Measurements from ENCODE around the gene GLI3. TPM values are rescaled to one million over a fixed set of nuclear protein-coding genes. Genes with fewer than 3 reads are reported as not detected.

The GLI3 gene
- polyA plus RNA-seq, 1 of the 3 experiments (the other 2 are of a cell fraction) = 0.08 TPM

- no peak for TF ChIP-seq CHD2 (IDR thresholded peaks at IDR 0.05; ENCODE audit: low read length, partially characterized antibody)
- no peak for TF ChIP-seq USF2 (IDR thresholded peaks at IDR 0.05; ENCODE audit: borderline replicate concordance, low read depth, low read length)
These were observed 293.9 kb downstream of the GLI3 start (continued) for GRCh38 chr7:41943094-41943577.

GRCh38 chr7:41942468-41943093 is 294.4 kb downstream of the GLI3 start:
- Histone ChIP-seq H3K36me3 (replicated peaks in 1 of 2; ENCODE audit: control insufficient read depth in 1 of 2, insufficient read depth in 2 of 2, low read length in 1 of 2) (no peaks in the 10 kb centered on the region), H3K79me2 (ENCODE audit: insufficient read depth) (no peaks in the 10 kb centered on the region), H3K27ac (ENCODE audit: low read depth in 2 of 2, low read length in 1 of 2) (no peak overlapping the region; a peak in 1 of 4 replicates), H3K9me3 (no peaks in the 10 kb centered on the region), H3K4me3 (ENCODE audit: low read depth in 2 of 2, low read length in 1 of 2) (peak overlapping the region; percentile 34 to 43), H4K20me1 (ENCODE audit: insufficient read depth) (no peaks in the 10 kb centered on the region), H3K9me2 (no peaks in the 10 kb centered on the region), H3K27me3 (ENCODE audit: insufficient read depth) (no peaks in the 10 kb centered on the region), H3K4me2 (peak overlapping the region; percentile 72), H3K4me1 (ENCODE audit: control insufficient read depth in 1 of 2, insufficient read depth in 2 of 2, low read depth in 1 of 2, low read length in 1 of 2) (peaks cover 0 to 3% of the 10 kb centered on the region in 2 experiments; a peak in 1 of 4 replicates), H3K9ac (no peak overlapping the region), H2AFZ (ENCODE audit: low read depth) (peak overlapping the region; percentile 68), H3F3A (replicated peaks; ENCODE audit: insufficient read depth) (no peaks in the 10 kb centered on the region)
- CTCF ChIA-PET = interaction anchor here (0.6 to 5.0 kb wide), 37 partner anchors 9 to 1710 kb away, joined by 3 to 83 read pairs (median 5); partner anchors contain the start of genes MRPL32 and PSMA2
- POLR2A ChIA-PET = no interaction called here
- no peak for TF ChIP-seq RXRA (IDR thresholded peaks at IDR 0.05; ENCODE audit: borderline replicate concordance, low read depth)
- TF ChIP-seq ZBTB33 (IDR thresholded peaks at IDR 0.05; ENCODE audit: borderline replicate concordance, low read depth) = no peak
- no peak for TF ChIP-seq FOXJ3 (CRISPR knock-in tag; IDR thresholded peaks at IDR 0.05)
- no peak for TF ChIP-seq FOSL2 (IDR thresholded peaks at IDR 0.05; ENCODE audit: borderline replicate concordance, low read depth)
- no peak for TF ChIP-seq MEF2A (IDR thresholded peaks at IDR 0.05; ENCODE audit: borderline replicate concordance, low read depth)
- TF ChIP-seq NFIC (IDR thresholded peaks at IDR 0.05; ENCODE audit: borderline replicate concordance) = peak; percentile 38; the same call in 1 of the 2 replicates
- no peak for TF ChIP-seq IRF3 (IDR thresholded peaks at IDR 0.05; ENCODE audit: low read depth, low read length)
- TF ChIP-seq TAF1 (IDR thresholded peaks at IDR 0.05; ENCODE audit: borderline replicate concordance, low read depth, low read length) = no peak
- no peak for TF ChIP-seq TEAD4 (IDR thresholded peaks at IDR 0.05; ENCODE audit: borderline replicate concordance, insufficient read depth)
- TF ChIP-seq RAD21 (IDR thresholded peaks at IDR 0.05; ENCODE audit: low read length) = no peak
- TF ChIP-seq CHD2 (IDR thresholded peaks at IDR 0.05; ENCODE audit: low read length, partially characterized antibody) = no peak
- TF ChIP-seq MXI1 (IDR thresholded peaks at IDR 0.05; ENCODE audit: low read depth, low read length) = no peak
- TF ChIP-seq YY1 (IDR thresholded peaks at IDR 0.05; ENCODE audit: low read depth) = no peak
- peak; percentile 11; the same call in 1 of the 2 replicates for TF ChIP-seq SIN3A (IDR thresholded peaks at IDR 0.05; ENCODE audit: borderline replicate concordance, low read depth, low read length)
- no peak for TF ChIP-seq RCOR1 (IDR thresholded peaks at IDR 0.05; ENCODE audit: low read length)
- TF ChIP-seq JUND (IDR thresholded peaks at IDR 0.05) = no peak
- WGBS (ENCODE audit: low lambda C conversion rate) = 16% methylated on average over 23 of the region's 23 CpGs
- DNase-seq = no peak

Data from SK-N-SH (cell line).